Brain microvascular endothelial cell (primary cell): ENCODE measurements around the gene ZNF701.
A peak's percentile ranks its signal among the peaks of the same experiment; 100 is the strongest.
"Not testable (repeated sequence)": the region's sequence is repeated elsewhere in the genome, so short reads cannot be mapped to it uniquely, and the experiment has no call there.

Experiments
- DNase-seq: peaks from one replicate; pipeline ENCODE4 v3.0.0-alpha.2; 2020
- H3K27ac ChIP-seq: fragments of 250-450 bp; sonication (Bioruptor Pico); 2 replicates; pipeline ENCODE4 v1.5.1; 2020; ENCODE audit warnings: mild to moderate bottlenecking, moderate library complexity
- H3K27me3 ChIP-seq: fragments of 250-450 bp; sonication (Bioruptor Pico); replicated peaks from 2 replicates; pipeline ENCODE4 v1.5.1; 2020; ENCODE audit warnings: mild to moderate bottlenecking
- H3K36me3 ChIP-seq: fragments of 250-450 bp; sonication (Bioruptor Pico); replicated peaks from 2 replicates; pipeline ENCODE4 v1.5.1; 2020; ENCODE audit warnings: mild to moderate bottlenecking
- H3K4me3 ChIP-seq: 2 replicates; pipeline ENCODE4 v1.5.1; 2011; ENCODE audit warnings: low read depth, mild to moderate bottlenecking, control low read depth, low read length, moderate library complexity
- in situ Hi-C: cut with HindIII; loops from 2 replicates; pipeline ENCODE4 v1.10.0; 2017; ENCODE audit warnings: low sequenced_read_pairs, low pct_ligation_motif_present
- TF ChIP-seq, protein P1 (sequence below): IDR thresholded peaks from 2 replicates; pipeline ENCODE4 v1.5.1; 2011; ENCODE audit warnings: low read depth, mild to moderate bottlenecking, moderate library complexity, low read length, control low read depth, inconsistent platforms; ENCODE audit errors: missing control alignments

ZNF701 gene

DNA sequence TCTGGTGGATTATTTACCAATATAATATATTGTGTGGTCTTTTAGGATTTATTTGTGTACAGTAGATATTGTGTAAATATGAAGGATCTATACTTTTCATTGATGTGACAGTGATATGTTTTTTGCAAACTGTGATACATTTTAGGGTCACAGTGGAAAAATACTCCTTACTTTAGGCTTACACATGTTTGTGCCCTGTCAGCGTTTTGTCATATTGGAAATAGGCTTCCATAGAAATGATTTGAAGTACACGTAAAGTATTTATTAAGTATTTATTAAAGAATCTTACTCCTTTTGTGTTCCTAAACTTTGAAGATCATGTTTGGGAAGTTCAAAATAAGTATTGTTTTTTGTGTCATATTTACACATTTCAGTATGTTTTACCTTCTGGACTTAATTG is 37.6 kb upstream of the ZNF701 start:
- no peaks in the 10 kb centered on the region for H3K27me3 ChIP-seq
- TF ChIP-seq, protein P1, sequence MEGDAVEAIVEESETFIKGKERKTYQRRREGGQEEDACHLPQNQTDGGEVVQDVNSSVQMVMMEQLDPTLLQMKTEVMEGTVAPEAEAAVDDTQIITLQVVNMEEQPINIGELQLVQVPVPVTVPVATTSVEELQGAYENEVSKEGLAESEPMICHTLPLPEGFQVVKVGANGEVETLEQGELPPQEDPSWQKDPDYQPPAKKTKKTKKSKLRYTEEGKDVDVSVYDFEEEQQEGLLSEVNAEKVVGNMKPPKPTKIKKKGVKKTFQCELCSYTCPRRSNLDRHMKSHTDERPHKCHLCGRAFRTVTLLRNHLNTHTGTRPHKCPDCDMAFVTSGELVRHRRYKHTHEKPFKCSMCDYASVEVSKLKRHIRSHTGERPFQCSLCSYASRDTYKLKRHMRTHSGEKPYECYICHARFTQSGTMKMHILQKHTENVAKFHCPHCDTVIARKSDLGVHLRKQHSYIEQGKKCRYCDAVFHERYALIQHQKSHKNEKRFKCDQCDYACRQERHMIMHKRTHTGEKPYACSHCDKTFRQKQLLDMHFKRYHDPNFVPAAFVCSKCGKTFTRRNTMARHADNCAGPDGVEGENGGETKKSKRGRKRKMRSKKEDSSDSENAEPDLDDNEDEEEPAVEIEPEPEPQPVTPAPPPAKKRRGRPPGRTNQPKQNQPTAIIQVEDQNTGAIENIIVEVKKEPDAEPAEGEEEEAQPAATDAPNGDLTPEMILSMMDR: no peak
- no peak overlapping the region for H3K4me3 ChIP-seq
- H3K36me3 ChIP-seq: no peaks in the 10 kb centered on the region
- H3K27ac ChIP-seq: no peak overlapping the region
- in situ Hi-C loops: no loop called here
- DNase-seq: no peak

DNA sequence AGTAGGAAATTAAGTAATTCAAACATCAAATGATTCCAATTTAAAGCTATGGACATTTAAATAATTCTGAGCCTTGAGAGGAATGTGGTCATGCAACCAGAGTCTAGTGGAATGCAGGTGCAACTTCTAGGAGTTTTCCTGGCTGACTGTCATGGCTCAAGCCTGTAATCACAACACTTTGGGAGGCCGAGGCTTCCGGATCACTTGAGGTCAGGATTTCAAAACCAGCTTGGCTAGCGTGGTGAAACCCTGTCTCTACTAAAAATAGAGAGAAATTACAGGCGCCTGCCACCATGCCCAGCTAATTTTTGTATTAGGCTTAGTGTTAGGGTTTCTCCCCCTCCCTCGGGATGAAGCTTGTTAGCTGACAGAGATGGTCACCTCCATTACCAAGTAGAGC is 36.2 kb upstream of the ZNF701 start:
- Histone ChIP-seq H3K36me3 (no peaks in the 10 kb centered on the region), H3K27ac (no peak overlapping the region), H3K27me3 (no peaks in the 10 kb centered on the region), H3K4me3 (no peak overlapping the region)
- no peak for DNase-seq
- TF ChIP-seq, protein P1: no peak
- in situ Hi-C loops: no loop called here

DNA sequence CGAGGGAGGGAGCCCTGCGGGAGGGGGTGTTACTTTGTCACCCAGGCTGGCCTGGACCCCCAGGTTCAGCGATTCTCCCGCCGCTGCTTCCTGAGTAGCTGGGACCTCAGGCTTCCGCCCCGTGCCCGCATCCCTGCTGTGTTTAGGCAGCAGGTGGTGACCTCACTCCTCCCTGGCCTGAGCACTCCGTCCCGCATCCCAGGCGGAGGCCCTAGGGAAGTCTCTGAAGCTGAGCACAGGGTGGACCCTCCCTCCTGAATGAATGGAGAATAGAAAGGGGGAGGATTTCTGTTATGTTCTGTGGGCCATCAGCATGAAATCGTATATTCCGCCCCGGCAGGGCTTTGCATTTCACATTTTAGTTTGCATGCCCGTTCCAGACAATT is 34.7 kb upstream of the ZNF701 start:
- H3K36me3 ChIP-seq, DNase-seq, H3K27ac ChIP-seq, H3K27me3 ChIP-seq, in situ Hi-C loops: not testable (repeated sequence)
- peak overlapping the region; percentile 67 for H3K4me3 ChIP-seq

DNA sequence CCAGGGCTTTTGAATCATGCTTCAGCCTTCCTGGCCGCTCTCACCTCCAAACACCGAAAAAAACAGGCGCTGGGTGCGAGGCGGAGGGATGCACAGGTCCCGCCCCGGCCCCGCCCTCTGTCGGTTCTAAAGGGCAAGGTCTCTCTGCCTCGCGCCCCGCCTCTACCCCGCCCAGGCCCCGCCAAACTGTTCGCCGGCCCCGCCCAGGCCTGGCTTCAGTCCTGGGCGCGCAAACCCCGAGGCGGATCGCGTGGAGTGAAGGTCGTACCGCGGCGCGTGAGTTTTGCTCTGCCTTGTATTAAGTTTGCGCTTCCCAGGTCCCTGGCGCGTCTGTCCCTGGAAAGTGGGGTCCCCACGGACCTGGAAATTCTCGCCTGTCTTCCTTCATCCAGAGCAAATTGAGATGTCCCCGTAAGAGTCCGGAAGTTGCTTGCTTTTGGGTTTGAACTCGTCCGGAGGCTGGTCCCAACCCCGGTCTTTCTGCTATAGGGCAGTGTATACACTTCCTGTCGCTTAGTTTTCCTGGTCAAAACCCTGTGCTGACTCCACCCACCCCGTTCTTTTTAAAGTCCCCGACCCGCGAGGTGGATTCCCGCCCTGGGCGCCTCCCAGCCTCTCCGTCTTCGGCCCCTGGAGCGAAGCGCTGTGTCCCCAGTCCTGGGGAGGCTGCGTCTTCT is 34.2 kb upstream of the ZNF701 start:
- H3K36me3 ChIP-seq: no peaks in the 10 kb centered on the region
- H3K27ac ChIP-seq: no peak overlapping the region
- in situ Hi-C loops: no loop called here
- H3K4me3 ChIP-seq: peak overlapping the region; percentile 67
- DNase-seq: peak; percentile 66
- no peaks in the 10 kb centered on the region for H3K27me3 ChIP-seq
- TF ChIP-seq, protein P1: peak; percentile 19

DNA sequence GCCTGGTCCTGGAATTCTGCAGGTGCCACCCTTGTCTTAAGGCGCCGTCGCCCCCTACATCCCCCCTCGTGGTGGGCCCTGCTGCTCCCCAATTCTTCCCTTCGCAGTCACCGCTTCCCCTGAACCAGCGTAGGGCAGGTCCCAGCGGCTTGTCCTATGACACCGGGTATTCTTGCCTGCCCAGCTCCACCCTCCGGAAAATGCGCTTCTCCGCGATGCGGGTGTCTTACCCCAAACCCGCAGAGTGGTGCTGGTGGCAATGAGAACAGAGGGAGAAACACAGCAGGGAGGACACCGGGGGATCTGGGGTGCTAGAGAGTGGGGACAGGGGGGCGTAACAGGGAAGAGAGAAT is 33.7 kb upstream of the ZNF701 start:
- Histone ChIP-seq H3K27me3 (no peaks in the 10 kb centered on the region), H3K27ac (no peak overlapping the region), H3K4me3 (peak overlapping the region; percentile 67), H3K36me3 (no peaks in the 10 kb centered on the region)
- in situ Hi-C loops: no loop called here
- TF ChIP-seq, protein P1: no peak
- DNase-seq: no peak

DNA sequence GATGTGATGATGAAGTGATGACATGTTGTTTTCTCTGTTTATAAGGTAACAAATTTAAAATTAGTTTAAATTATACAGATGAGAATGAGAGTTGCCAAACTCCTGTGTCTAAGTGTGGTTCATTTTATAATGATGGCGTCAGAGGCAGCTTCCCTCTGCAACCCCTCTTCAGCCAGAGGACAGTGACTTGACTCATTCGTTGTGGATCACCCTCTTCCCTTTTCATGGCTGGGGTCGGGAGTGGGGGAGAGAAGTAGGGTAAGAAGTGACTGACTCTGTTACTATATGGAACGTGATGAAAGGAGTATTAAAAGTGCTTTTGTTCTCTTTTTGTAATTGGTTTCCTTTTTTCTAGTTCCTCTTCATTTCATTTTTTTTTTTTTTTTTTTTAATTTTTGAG is 31.3 kb upstream of the ZNF701 start:
- H3K4me3 ChIP-seq, H3K36me3 ChIP-seq, H3K27ac ChIP-seq, H3K27me3 ChIP-seq, in situ Hi-C loops, DNase-seq: not testable (repeated sequence)

DNA sequence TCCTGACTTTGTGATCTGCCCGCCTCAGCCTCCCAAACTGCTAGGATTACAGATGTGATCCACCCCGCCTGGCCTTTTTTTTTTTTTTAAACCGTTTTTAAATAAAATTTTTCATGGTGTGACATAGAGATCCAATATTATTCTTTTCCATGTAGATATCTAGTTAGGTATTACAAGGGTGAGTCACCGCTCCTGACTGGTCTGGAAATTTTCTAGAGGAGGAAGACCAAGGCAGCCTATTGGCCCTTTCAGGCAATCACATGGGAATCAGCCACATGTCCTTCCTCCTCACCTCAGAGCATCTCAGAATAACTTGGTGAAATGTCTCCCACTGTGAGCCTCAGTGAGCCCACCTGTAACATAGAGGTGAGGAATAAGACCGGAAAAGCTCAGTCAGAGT is 28.9 kb upstream of the ZNF701 start:
- H3K36me3 ChIP-seq, in situ Hi-C loops: not testable (repeated sequence)

More for the DNA sequence above, 28.9 kb upstream of the ZNF701 start:
- H3K27me3 ChIP-seq, H3K27ac ChIP-seq, H3K4me3 ChIP-seq, DNase-seq: not testable (repeated sequence)
